GM12878 (cell line): ENCODE results near the gene TANC1. TPM values are rescaled to one million over a fixed set of nuclear protein-coding genes. Genes with fewer than 3 reads are reported as not detected.

ENCODE experiments used
- ATF3 ChIP-seq: IDR thresholded peaks from 2 replicates; pipeline ENCODE4 v1.6.1; 2011; ENCODE audit warnings: low read depth, mild to moderate bottlenecking, low read length, moderate library complexity, borderline replicate concordance; ENCODE audit errors: extremely low read depth
- CUX1 ChIP-seq: IDR thresholded peaks from 2 replicates; pipeline ENCODE4 v1.6.1; 2012; ENCODE audit warnings: improper control_type of control experiment, low read depth, low read length; ENCODE audit not compliant: insufficient replicate concordance
- EZH2 ChIP-seq: IDR thresholded peaks from 2 replicates; pipeline ENCODE4 v1.6.1; 2012; ENCODE audit warnings: low read depth, mild to moderate bottlenecking, control low read depth, inconsistent platforms, low read length, borderline replicate concordance; ENCODE audit not compliant: control insufficient read depth
- HSF1 ChIP-seq: fragments of 150-350 bp; IDR thresholded peaks from 2 replicates; pipeline ENCODE4 v1.6.1; 2014; ENCODE audit warnings: mild to moderate bottlenecking, low read depth, low read length
- SREBF1 ChIP-seq: IDR thresholded peaks from 2 replicates; pipeline ENCODE4 v1.6.1; 2012; ENCODE audit warnings: mild to moderate bottlenecking, low read length
- ZBED1 ChIP-seq: IDR thresholded peaks from 2 replicates; pipeline ENCODE4 v1.6.1; 2016; ENCODE audit warnings: borderline replicate concordance
- polyA plus RNA-seq, 11 experiments: library from polyadenylated mRNA; depleted of rRNA in 4 of 11; unstranded in 6 of 11; stranded (reverse) in 5 of 11; fragments of >200 nt; fragmentation: Nextera tagmentation in 4 of 11; fragmentation: Illumina TruSeq in 1 of 11; extraction: Ambion mirVana in 4 of 11; extraction: Trizol in 1 of 11; gene quantifications; 1 replicate in 1 of 11; 2 replicates in 10 of 11; pipeline versions ENCODE4 v1.2.1 to v1.2.3, GENCODE V29; 2011 to 2016; ENCODE audit warnings: inconsistent platforms in 2 of 11, missing spikeins in 2 of 11, low read depth in 1 of 11
- total RNA-seq, 4 experiments: library from RNA; depleted of rRNA in 3 of 4; stranded (reverse); fragments of >200 nt in 3 of 4; fragmentation: Illumina TruSeq in 1 of 4; extraction: Trizol in 1 of 4; gene quantifications; 2 replicates each; pipeline versions ENCODE4 v1.2.1 to v1.2.3, GENCODE V29; 2013 to 2021

Gene TANC1
- total and polyA plus RNA-seq, 10 of the 15 experiments (the other 5 are each of a cell fraction or from before 2014, with no cell fraction given): 0.05 to 5.0 (median 0.34) TPM

- TF ChIP-seq HSF1: no peak
- no peak for TF ChIP-seq ZBED1
- no peak for TF ChIP-seq ATF3
- no peak for TF ChIP-seq CUX1
- no peak for TF ChIP-seq EZH2
- no peak for TF ChIP-seq SREBF1
These were observed 163.5 kb downstream of the TANC1 start (continued) for GRCh38 chr2:159131914-159132281.
